HG03432 (cell line): Measurements from ENCODE around the gene TRIP6.
"Not testable (repeated sequence)": the region's sequence is repeated elsewhere in the genome, so short reads cannot be mapped to it uniquely, and the experiment has no call there.

Experiments used
- ATAC-seq: cut with Tn5 transposase; IDR thresholded peaks from one replicate; pipeline ENCODE4 v1.9.1; 2021; ENCODE audit warnings: mild to moderate bottlenecking, moderate library complexity; ENCODE audit not compliant: unreplicated experiment

TRIP6 gene

GRCh38 chr7:100837099-100837836, 29.9 kb upstream of the TRIP6 start:
- peak; percentile 66 for ATAC-seq

GRCh38 chr7:100839361-100839760, 27.8 kb upstream of the TRIP6 start:
- ATAC-seq = no peak

- ATAC-seq = no peak
Measured at GRCh38 chr7:100840470-100841100, 26.6 kb upstream of the TRIP6 start.

GRCh38 chr7:100847360-100847759, 19.8 kb upstream of the TRIP6 start:
- no peak for ATAC-seq

- ATAC-seq = peak; percentile 91
Measured at GRCh38 chr7:100852048-100852872, 14.9 kb upstream of the TRIP6 start, which contains the start of gene SLC12A9. Gene SLC12A9 (plus strand): TSS chr7:100852713. CDS start chr7:100854198, 1,485 bp downstream.

- no peak for ATAC-seq
Measured at GRCh38 chr7:100854146-100854895, 12.9 kb upstream of the TRIP6 start.

- not testable (repeated sequence) for ATAC-seq
Measured at GRCh38 chr7:100854899-100855298, 12.3 kb upstream of the TRIP6 start.

GRCh38 chr7:100855515-100855914, 11.7 kb upstream of the TRIP6 start:
- no peak for ATAC-seq

GRCh38 chr7:100856871-100857282, 10.3 kb upstream of the TRIP6 start:
- ATAC-seq = no peak

GRCh38 chr7:100859856-100860255, 7.3 kb upstream of the TRIP6 start:
- no peak for ATAC-seq

- no peak for ATAC-seq
Measured at GRCh38 chr7:100860702-100861615, 6.2 kb upstream of the TRIP6 start.

GRCh38 chr7:100861616-100861985, 5.6 kb upstream of the TRIP6 start:
- ATAC-seq = no peak

GRCh38 chr7:100863406-100863950, 3.7 kb upstream of the TRIP6 start:
- ATAC-seq = no peak

- no peak for ATAC-seq
Measured at GRCh38 chr7:100864263-100864845, 2.8 kb upstream of the TRIP6 start.

- no peak for ATAC-seq
Measured at GRCh38 chr7:100865372-100865911, 1.7 kb upstream of the TRIP6 start.

GRCh38 chr7:100865938-100866728, 1.1 kb upstream of the TRIP6 start:
- ATAC-seq = no peak

GRCh38 chr7:100866729-100867039, 503 bp upstream of the TRIP6 start:
- ATAC-seq = no peak

- ATAC-seq = peak; percentile 10
Measured at GRCh38 chr7:100867776-100868485, 744 bp downstream of the TRIP6 start.
